ENCODE results near the gene FAM53B.
A peak's percentile ranks its signal among the peaks of the same experiment; 100 is the strongest.

Gene FAM53B

GRCh38 chr10:124728830-124729661 lies 15.1 kb downstream of the FAM53B start:
- Histone ChIP-seq H3K9me3 (no peaks in the 10 kb centered on the region), H3K27me3 (ENCODE audit: low read depth) (no peaks in the 10 kb centered on the region), H3K36me3 (replicated peaks) (peaks cover 5% of the 10 kb centered on the region; the same call in 1 of the 2 replicates), H3K4me1 (no peaks in the 10 kb centered on the region; the same call in 1 of the 2 replicates), H3K4me3 (no peak overlapping the region)
- in situ Hi-C loops (cut with MboI; ENCODE audit: low sequenced_read_pairs): no loop called here
- DNase-seq (ENCODE audit: low spot score in 2 of 2): no peak

DNA sequence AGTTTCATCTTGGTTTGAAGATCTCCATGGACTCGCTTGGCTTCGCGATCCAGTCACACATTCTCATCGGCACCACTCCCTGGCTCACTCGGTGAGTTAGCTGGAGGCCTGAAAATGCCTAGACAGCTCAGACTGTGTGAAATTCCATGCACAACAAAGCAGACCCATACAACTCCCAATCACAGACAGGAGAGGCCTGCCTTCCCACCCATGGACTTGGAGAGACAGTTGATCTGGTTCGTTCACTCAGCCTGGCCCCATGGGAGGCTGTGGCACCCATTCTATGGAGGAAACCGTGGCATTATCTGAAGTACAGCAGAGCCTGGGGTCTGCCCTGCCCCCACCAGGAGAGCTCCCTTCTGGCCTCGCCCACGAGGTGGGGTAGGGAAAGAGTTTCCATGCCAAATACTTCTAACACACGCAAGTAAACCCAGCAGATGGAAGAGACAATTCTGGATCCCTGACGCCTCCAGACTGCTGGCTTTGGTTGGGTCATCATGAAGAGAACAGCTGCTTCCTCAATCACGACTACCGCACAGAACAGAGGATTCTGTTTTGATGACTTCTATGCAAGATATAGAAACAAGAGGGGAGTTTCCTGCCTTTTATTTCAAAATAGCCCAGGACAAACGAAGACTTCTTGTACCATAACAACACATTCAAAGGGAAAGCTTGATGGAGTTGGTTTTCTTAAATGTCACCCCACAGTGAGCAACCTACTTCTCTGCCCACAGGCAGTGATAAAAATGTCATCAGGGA lies 15.9 kb downstream of the FAM53B start:
- in situ Hi-C loops (cut with MboI; ENCODE audit: low sequenced_read_pairs): no loop called here
- Histone ChIP-seq H3K36me3 (replicated peaks) (no peaks in the 10 kb centered on the region), H3K4me3 (no peak overlapping the region), H3K4me1 (no peaks in the 10 kb centered on the region; the same call in 1 of the 2 replicates), H3K27me3 (ENCODE audit: low read depth) (no peaks in the 10 kb centered on the region), H3K9me3 (no peaks in the 10 kb centered on the region)
- DNase-seq (ENCODE audit: low spot score in 2 of 2): no peak

DNA sequence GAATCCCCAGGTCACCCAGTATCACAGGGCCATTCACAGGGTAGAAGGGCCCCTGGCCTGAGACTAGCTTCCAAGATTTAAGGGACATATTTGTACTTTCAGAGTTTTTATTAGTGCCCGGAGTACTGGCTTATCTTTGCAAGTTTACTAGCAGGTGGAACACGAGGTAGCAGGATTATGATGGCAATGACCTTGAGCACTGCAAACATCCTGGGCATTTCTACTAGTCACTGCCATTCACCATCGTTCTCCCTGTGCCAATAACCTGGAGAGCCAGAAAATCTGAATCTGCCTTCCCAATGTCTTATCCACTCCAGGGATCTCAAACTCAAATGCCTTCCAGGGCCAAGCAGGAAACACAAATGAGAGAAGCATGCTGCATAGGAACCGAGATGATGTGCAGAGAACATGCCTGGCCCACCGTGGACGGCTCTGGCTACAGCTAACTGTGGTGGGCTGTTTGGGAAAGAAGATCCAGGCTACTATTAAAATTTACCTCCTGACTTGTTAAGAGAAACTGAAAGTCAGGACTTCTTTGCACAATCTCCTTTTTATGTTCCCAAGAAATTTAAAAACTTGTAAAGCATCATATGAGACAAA lies 16.7 kb downstream of the FAM53B start:
- Histone ChIP-seq H3K36me3 (replicated peaks) (no peaks in the 10 kb centered on the region), H3K4me1 (no peaks in the 10 kb centered on the region; the same call in 1 of the 2 replicates), H3K27me3 (ENCODE audit: low read depth) (no peaks in the 10 kb centered on the region), H3K4me3 (no peak overlapping the region), H3K9me3 (no peaks in the 10 kb centered on the region)
- DNase-seq (ENCODE audit: low spot score in 2 of 2): no peak
- in situ Hi-C loops (cut with MboI; ENCODE audit: low sequenced_read_pairs): no loop called here

DNA sequence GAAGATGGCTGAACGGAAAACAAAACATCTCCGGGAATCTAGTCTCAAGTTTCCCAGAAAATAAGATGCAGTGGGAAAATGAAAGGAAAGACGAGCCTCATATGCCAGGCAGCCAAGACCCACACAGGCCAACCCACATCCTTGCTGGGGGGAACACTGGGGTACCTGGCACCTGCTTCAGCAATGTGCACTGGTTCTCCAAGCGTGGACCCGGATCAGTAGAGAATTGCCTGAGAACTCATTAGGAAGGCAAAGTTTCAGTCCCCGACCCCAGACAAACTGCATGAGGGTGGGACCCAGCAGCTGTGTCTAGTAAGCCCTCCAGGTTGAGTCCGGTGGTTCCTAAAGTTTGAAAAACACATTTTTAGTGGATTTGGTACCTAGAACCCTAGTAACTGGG lies 18.4 kb downstream of the FAM53B start:
- no peak overlapping the region for H3K4me3 ChIP-seq
- no peaks in the 10 kb centered on the region for H3K27me3 ChIP-seq (ENCODE audit: low read depth)
- no peaks in the 10 kb centered on the region for H3K9me3 ChIP-seq
- no peaks in the 10 kb centered on the region; the same call in 1 of the 2 replicates for H3K4me1 ChIP-seq
- DNase-seq (ENCODE audit: low spot score in 2 of 2): no peak
- H3K36me3 ChIP-seq (replicated peaks): no peaks in the 10 kb centered on the region
- in situ Hi-C loops (cut with MboI; ENCODE audit: low sequenced_read_pairs): no loop called here

DNA sequence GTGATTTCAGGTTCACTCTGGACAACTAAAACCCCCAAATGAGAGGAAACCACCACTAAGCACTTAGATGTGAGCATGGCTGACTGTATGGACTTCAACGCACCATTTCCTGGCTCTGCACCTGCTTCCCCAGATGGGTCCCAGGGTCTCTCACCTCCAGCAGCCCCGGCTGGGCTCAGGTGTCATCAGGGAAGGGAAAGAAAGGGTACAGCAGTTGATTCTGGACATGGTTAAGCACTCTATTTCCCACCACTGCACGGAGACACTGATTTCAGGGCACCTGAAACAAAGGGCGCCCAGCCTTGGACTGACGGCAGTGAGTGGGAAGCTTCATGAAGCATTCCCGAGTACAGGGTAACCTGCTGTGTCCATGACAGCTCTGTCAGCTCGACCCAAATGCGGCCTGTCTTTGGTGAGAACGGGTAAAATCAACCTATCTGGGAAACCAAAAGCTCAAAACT lies 19.0 kb downstream of the FAM53B start:
- no peak overlapping the region for H3K4me3 ChIP-seq
- H3K4me1 ChIP-seq: no peaks in the 10 kb centered on the region; the same call in 1 of the 2 replicates
- no peaks in the 10 kb centered on the region for H3K36me3 ChIP-seq (replicated peaks)
- H3K9me3 ChIP-seq: no peaks in the 10 kb centered on the region
- in situ Hi-C loops (cut with MboI; ENCODE audit: low sequenced_read_pairs): no loop called here
- no peak for DNase-seq (ENCODE audit: low spot score in 2 of 2)
- no peaks in the 10 kb centered on the region for H3K27me3 ChIP-seq (ENCODE audit: low read depth)

GRCh38 chr10:124724279-124725027 lies 19.7 kb downstream of the FAM53B start:
- no peaks in the 10 kb centered on the region for H3K9me3 ChIP-seq
- H3K27me3 ChIP-seq (ENCODE audit: low read depth): no peaks in the 10 kb centered on the region
- no peak overlapping the region for H3K4me3 ChIP-seq
- no peaks in the 10 kb centered on the region for H3K36me3 ChIP-seq (replicated peaks)
- in situ Hi-C loops (cut with MboI; ENCODE audit: low sequenced_read_pairs): no loop called here
- H3K4me1 ChIP-seq: no peaks in the 10 kb centered on the region; the same call in 1 of the 2 replicates
- DNase-seq (ENCODE audit: low spot score in 2 of 2): no peak

DNA sequence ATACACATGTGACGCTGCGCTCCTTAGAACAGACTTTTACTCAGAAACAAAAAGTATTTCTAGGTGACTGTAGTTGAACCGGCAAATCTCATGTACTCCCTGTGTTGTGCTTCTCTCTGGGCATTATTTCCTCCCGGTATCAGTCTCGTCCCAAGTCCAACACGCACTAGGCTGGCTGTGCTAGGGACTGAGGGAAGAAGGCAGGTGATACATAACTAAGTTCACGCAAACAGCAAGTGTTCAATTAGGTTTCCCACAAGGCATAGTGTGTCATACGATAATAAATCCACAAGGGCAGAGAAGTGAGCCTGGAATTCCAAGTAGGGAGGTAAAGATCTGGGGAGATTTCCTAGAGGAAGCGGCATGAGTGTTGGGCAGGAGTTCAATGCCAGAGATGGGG lies 20.4 kb downstream of the FAM53B start:
- Histone ChIP-seq H3K4me3 (no peak overlapping the region), H3K9me3 (no peaks in the 10 kb centered on the region), H3K27me3 (ENCODE audit: low read depth) (no peaks in the 10 kb centered on the region), H3K4me1 (no peaks in the 10 kb centered on the region; the same call in 1 of the 2 replicates), H3K36me3 (replicated peaks) (no peaks in the 10 kb centered on the region)
- in situ Hi-C loops (cut with MboI; ENCODE audit: low sequenced_read_pairs): no loop called here
- no peak for DNase-seq (ENCODE audit: low spot score in 2 of 2)

- Histone ChIP-seq H3K4me3 (no peak overlapping the region), H3K27me3 (ENCODE audit: low read depth) (no peaks in the 10 kb centered on the region), H3K36me3 (replicated peaks) (no peaks in the 10 kb centered on the region), H3K9me3 (no peaks in the 10 kb centered on the region), H3K4me1 (no peaks in the 10 kb centered on the region; the same call in 1 of the 2 replicates)
- in situ Hi-C loops (cut with MboI; ENCODE audit: low sequenced_read_pairs): no loop called here
- no peak for DNase-seq (ENCODE audit: low spot score in 2 of 2)
Observed at GRCh38 chr10:124722798-124723783, 21.1 kb downstream of the FAM53B start.

DNA sequence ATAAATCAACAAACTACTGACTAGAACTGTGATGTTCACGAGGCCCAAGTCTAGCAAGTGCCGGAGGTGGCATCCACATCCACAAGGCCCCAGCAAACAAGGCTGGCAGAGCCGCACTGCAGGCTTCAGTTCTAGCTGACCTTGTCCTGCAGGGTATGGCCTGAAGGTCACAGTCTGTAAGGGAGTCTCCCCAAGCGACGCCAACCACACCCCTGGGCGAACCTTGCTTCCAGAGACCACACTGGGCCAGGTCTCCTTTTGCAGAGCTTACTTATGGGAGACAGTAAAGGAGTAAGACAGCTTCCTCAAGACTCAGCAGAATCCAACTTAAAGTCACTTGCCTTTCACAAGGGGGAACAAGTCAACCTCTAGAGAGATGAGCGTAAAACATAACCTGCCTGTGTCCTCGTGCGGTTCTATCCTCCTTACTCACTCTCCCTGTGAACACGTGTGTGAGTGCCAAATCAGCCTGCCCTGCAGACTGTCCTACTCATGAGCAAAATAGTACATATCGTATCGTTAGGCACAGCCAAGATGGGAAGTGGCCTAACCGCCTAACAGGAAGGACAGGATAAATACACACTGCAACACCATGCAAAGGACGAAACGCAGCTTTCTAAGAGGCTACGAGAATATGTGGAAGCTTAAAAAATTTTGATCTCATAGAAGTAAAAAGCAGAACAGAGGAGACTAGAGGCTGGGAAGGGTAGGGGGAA lies 22.7 kb downstream of the FAM53B start:
- Histone ChIP-seq H3K9me3 (no peaks in the 10 kb centered on the region), H3K4me3 (no peak overlapping the region), H3K36me3 (replicated peaks) (no peaks in the 10 kb centered on the region), H3K4me1 (no peaks in the 10 kb centered on the region; the same call in 1 of the 2 replicates), H3K27me3 (ENCODE audit: low read depth) (no peaks in the 10 kb centered on the region)
- in situ Hi-C loops (cut with MboI; ENCODE audit: low sequenced_read_pairs): no loop called here
- DNase-seq (ENCODE audit: low spot score in 2 of 2): no peak

GRCh38 chr10:124719213-124719851 lies 24.8 kb downstream of the FAM53B start:
- Histone ChIP-seq H3K9me3 (no peaks in the 10 kb centered on the region), H3K27me3 (ENCODE audit: low read depth) (no peaks in the 10 kb centered on the region), H3K36me3 (replicated peaks) (no peaks in the 10 kb centered on the region), H3K4me1 (no peaks in the 10 kb centered on the region; the same call in 1 of the 2 replicates), H3K4me3 (no peak overlapping the region)
- DNase-seq (ENCODE audit: low spot score in 2 of 2): no peak
- in situ Hi-C loops (cut with MboI; ENCODE audit: low sequenced_read_pairs): no loop called here

GRCh38 chr10:124717911-124718741 lies 26.1 kb downstream of the FAM53B start:
- in situ Hi-C loops (cut with MboI; ENCODE audit: low sequenced_read_pairs): no loop called here
- Histone ChIP-seq H3K9me3 (no peaks in the 10 kb centered on the region), H3K4me1 (no peaks in the 10 kb centered on the region; the same call in 1 of the 2 replicates), H3K4me3 (no peak overlapping the region), H3K36me3 (replicated peaks) (no peaks in the 10 kb centered on the region), H3K27me3 (ENCODE audit: low read depth) (no peaks in the 10 kb centered on the region)
- peak in 1 of 2 experiments; percentile 30 for DNase-seq (ENCODE audit: low spot score in 2 of 2)

All from HAP-1 (cell line).